NCI-H526 treated with DMSO at 0.1 percent for 48 hours (cell line): ENCODE results near the gene ADGRA1.
"Not testable (repeated sequence)": the region's sequence is repeated elsewhere in the genome, so short reads cannot be mapped to it uniquely, and the experiment has no call there.

ENCODE experiments used
- DNase-seq: peaks from one replicate; lab custom pipeline; 2025; lab: John Stamatoyannopoulos, UW

Gene ADGRA1

GRCh38 chr10:133163889-133164815 is 76.4 kb downstream of the ADGRA1 start:
- DNase-seq: no peak

GRCh38 chr10:133164816-133165555 is 77.3 kb downstream of the ADGRA1 start:
- DNase-seq: no peak

- no peak for DNase-seq
Measured at GRCh38 chr10:133165556-133166503, 78.1 kb downstream of the ADGRA1 start.

GRCh38 chr10:133166504-133166827 is 78.7 kb downstream of the ADGRA1 start:
- no peak for DNase-seq

- no peak for DNase-seq
Measured at GRCh38 chr10:133166828-133167692, 79.3 kb downstream of the ADGRA1 start.

- no peak for DNase-seq
Measured at GRCh38 chr10:133167693-133168616, 80.2 kb downstream of the ADGRA1 start.

GRCh38 chr10:133168617-133169031 is 80.9 kb downstream of the ADGRA1 start:
- no peak for DNase-seq

- no peak for DNase-seq
Measured at GRCh38 chr10:133169173-133169947, 81.6 kb downstream of the ADGRA1 start.

- no peak for DNase-seq
Measured at GRCh38 chr10:133170092-133170491, 82.4 kb downstream of the ADGRA1 start.

- DNase-seq: no peak
Measured at GRCh38 chr10:133173860-133174640, 86.3 kb downstream of the ADGRA1 start.

GRCh38 chr10:133174689-133175263 is 87.1 kb downstream of the ADGRA1 start:
- DNase-seq: no peak

GRCh38 chr10:133175624-133176023 is 87.9 kb downstream of the ADGRA1 start:
- DNase-seq: not testable (repeated sequence)

- no peak for DNase-seq
Measured at GRCh38 chr10:133176546-133176945, 88.8 kb downstream of the ADGRA1 start.

GRCh38 chr10:133177380-133178157 is 89.8 kb downstream of the ADGRA1 start:
- no peak for DNase-seq

- DNase-seq: no peak
Measured at GRCh38 chr10:133178357-133179127, 90.8 kb downstream of the ADGRA1 start.

GRCh38 chr10:133179128-133179520 is 91.4 kb downstream of the ADGRA1 start:
- DNase-seq: no peak
